PC-3 (cell line): ENCODE measurements around the gene HMGXB3.

Experiments used
- CTCF ChIP-seq: fragments of 300-600 bp; sonication (generic); conservative IDR thresholded peaks from 2 replicates; pipeline ENCODE4 v1.5.1; 2017; ENCODE audit warnings: antibody characterized with exemption, low read depth, mild to moderate bottlenecking, low read length
- EZH2 ChIP-seq: fragments of 300-600 bp; sonication (generic); IDR thresholded peaks from one replicate; pipeline ENCODE4 v1.6.1; 2017; ENCODE audit warnings: antibody characterized with exemption, mild to moderate bottlenecking, low read length; ENCODE audit not compliant: unreplicated experiment
- EZH2phosphoT487 ChIP-seq: fragments of 300-600 bp; sonication (generic); IDR thresholded peaks from 2 replicates; pipeline ENCODE4 v1.6.1; 2018; ENCODE audit warnings: mild to moderate bottlenecking, antibody characterized with exemption, low read length, borderline replicate concordance

- no peak for TF ChIP-seq CTCF
- TF ChIP-seq EZH2, result no peak
- TF ChIP-seq EZH2phosphoT487, result no peak
Observed at GRCh38 chr5:150081541-150082283, 81.2 kb downstream of the HMGXB3 start.
